Loucy (cell line): Measurements from ENCODE around the gene ATOSA.

ENCODE experiments used
- H2AFZ ChIP-seq: fragments of 200-600 bp; sonication (generic); 2 replicates; pipeline ENCODE4 v1.6.0; 2016; ENCODE audit warnings: antibody characterized with exemption, mild to moderate bottlenecking, low read length, moderate library complexity
- H3F3A ChIP-seq: fragments of 200-600 bp; 2 replicates; pipeline ENCODE4 v1.6.0; 2016; ENCODE audit warnings: antibody characterized with exemption, low read depth, mild to moderate bottlenecking
- H3K27me3 ChIP-seq: fragments of 200-600 bp; sonication (generic); 2 replicates; pipeline ENCODE4 v1.6.1; 2014; ENCODE audit warnings: low read length, mild to moderate bottlenecking; ENCODE audit not compliant: insufficient read depth, poor library complexity, severe bottlenecking
- H3K36me3 ChIP-seq: fragments of 200-600 bp; sonication (generic); 2 replicates; pipeline ENCODE4 v1.6.1; 2016; ENCODE audit warnings: low read length; ENCODE audit not compliant: insufficient read depth
- H3K4me1 ChIP-seq: fragments of 200-600 bp; sonication (generic); 2 replicates; pipeline ENCODE4 v1.5.1; 2014; ENCODE audit warnings: low read length, mild to moderate bottlenecking; ENCODE audit not compliant: insufficient read depth, poor library complexity, severe bottlenecking
- H3K4me2 ChIP-seq: fragments of 200-600 bp; sonication (generic); 2 replicates; pipeline ENCODE4 v1.6.0; 2014; ENCODE audit warnings: antibody characterized with exemption, low read length, low read depth, mild to moderate bottlenecking; ENCODE audit not compliant: poor library complexity, severe bottlenecking
- H3K4me3 ChIP-seq: fragments of 200-600 bp; sonication (generic); 2 replicates; pipeline ENCODE4 v1.5.1; 2014; ENCODE audit warnings: low read length, mild to moderate bottlenecking, mixed read lengths; ENCODE audit not compliant: poor library complexity, severe bottlenecking
- H3K79me2 ChIP-seq: fragments of 200-600 bp; sonication (generic); 2 replicates; pipeline ENCODE4 v1.6.1; 2014; ENCODE audit warnings: low read length; ENCODE audit not compliant: insufficient read depth
- H3K9ac ChIP-seq: fragments of 200-600 bp; sonication (generic); 2 replicates; pipeline ENCODE4 v1.6.0; 2014; ENCODE audit warnings: mild to moderate bottlenecking, low read depth, low read length, moderate library complexity; ENCODE audit not compliant: poor library complexity, severe bottlenecking
- H3K9me2 ChIP-seq: fragments of 200-600 bp; sonication (generic); replicated peaks from 2 replicates; pipeline ENCODE4 v1.6.1; 2016; ENCODE audit warnings: low read depth, low read length, mixed read lengths
- H3K9me3 ChIP-seq: fragments of 200-600 bp; sonication (generic); 2 replicates; pipeline ENCODE4 v1.6.1; 2014; ENCODE audit warnings: mild to moderate bottlenecking, antibody characterized with exemption, low read length, low read depth; ENCODE audit not compliant: insufficient read depth
- H4K20me1 ChIP-seq: fragments of 200-600 bp; sonication (generic); 2 replicates; pipeline ENCODE4 v1.6.0; 2014; ENCODE audit warnings: antibody characterized with exemption, low read length, mild to moderate bottlenecking; ENCODE audit not compliant: insufficient read depth, poor library complexity, severe bottlenecking
- EZH2phosphoT487 ChIP-seq: fragments of 200-600 bp; IDR thresholded peaks from 2 replicates; pipeline ENCODE4 v1.6.1; 2018; ENCODE audit warnings: antibody characterized with exemption, mild to moderate bottlenecking, moderate library complexity, borderline replicate concordance
- TF ChIP-seq, protein P1 (sequence below): fragments of 200-600 bp; sonication (generic); conservative IDR thresholded peaks from 2 replicates; pipeline ENCODE4 v1.5.1; 2014; ENCODE audit warnings: mild to moderate bottlenecking, antibody characterized with exemption, low read length

Gene ATOSA

GRCh38 chr15:52726195-52726594, 47.0 kb upstream of the ATOSA start:
- Histone ChIP-seq H3K36me3 (no peaks in the 10 kb centered on the region), H4K20me1 (no peaks in the 10 kb centered on the region), H3K27me3 (no peaks in the 10 kb centered on the region), H3K4me3 (no peak overlapping the region), H3K9ac (no peak overlapping the region), H3K9me3 (no peaks in the 10 kb centered on the region), H3K4me2 (no peak overlapping the region), H3K79me2 (no peaks in the 10 kb centered on the region), H2AFZ (no peak overlapping the region), H3K4me1 (peaks cover 8% of the 10 kb centered on the region), H3K9me2 (no peaks in the 10 kb centered on the region), H3F3A (no peaks in the 10 kb centered on the region)
- TF ChIP-seq, protein P1, sequence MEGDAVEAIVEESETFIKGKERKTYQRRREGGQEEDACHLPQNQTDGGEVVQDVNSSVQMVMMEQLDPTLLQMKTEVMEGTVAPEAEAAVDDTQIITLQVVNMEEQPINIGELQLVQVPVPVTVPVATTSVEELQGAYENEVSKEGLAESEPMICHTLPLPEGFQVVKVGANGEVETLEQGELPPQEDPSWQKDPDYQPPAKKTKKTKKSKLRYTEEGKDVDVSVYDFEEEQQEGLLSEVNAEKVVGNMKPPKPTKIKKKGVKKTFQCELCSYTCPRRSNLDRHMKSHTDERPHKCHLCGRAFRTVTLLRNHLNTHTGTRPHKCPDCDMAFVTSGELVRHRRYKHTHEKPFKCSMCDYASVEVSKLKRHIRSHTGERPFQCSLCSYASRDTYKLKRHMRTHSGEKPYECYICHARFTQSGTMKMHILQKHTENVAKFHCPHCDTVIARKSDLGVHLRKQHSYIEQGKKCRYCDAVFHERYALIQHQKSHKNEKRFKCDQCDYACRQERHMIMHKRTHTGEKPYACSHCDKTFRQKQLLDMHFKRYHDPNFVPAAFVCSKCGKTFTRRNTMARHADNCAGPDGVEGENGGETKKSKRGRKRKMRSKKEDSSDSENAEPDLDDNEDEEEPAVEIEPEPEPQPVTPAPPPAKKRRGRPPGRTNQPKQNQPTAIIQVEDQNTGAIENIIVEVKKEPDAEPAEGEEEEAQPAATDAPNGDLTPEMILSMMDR, result no peak

- Histone ChIP-seq H4K20me1 (no peaks in the 10 kb centered on the region), H3K4me2 (no peak overlapping the region), H3K4me3 (no peak overlapping the region), H3K9me3 (no peaks in the 10 kb centered on the region), H3K9ac (no peak overlapping the region), H2AFZ (no peak overlapping the region), H3K4me1 (no peaks in the 10 kb centered on the region), H3F3A (no peaks in the 10 kb centered on the region), H3K36me3 (no peaks in the 10 kb centered on the region), H3K79me2 (no peaks in the 10 kb centered on the region), H3K27me3 (no peaks in the 10 kb centered on the region), H3K9me2 (no peaks in the 10 kb centered on the region)
- TF ChIP-seq, protein P1, result no peak
- no peak for TF ChIP-seq EZH2phosphoT487
Measured at GRCh38 chr15:52718551-52718950, 39.4 kb upstream of the ATOSA start.

- H3K36me3 ChIP-seq, result no peaks in the 10 kb centered on the region
- TF ChIP-seq, protein P1, result no peak
- no peaks in the 10 kb centered on the region for H3F3A ChIP-seq
- no peaks in the 10 kb centered on the region for H4K20me1 ChIP-seq
- H3K79me2 ChIP-seq, result no peaks in the 10 kb centered on the region
- H3K9ac ChIP-seq, result no peak overlapping the region
- no peak overlapping the region for H3K4me2 ChIP-seq
- H3K9me2 ChIP-seq, result no peaks in the 10 kb centered on the region
- H3K9me3 ChIP-seq, result no peaks in the 10 kb centered on the region
- H2AFZ ChIP-seq, result no peak overlapping the region
- H3K27me3 ChIP-seq, result no peaks in the 10 kb centered on the region
- H3K4me3 ChIP-seq, result no peak overlapping the region
- H3K4me1 ChIP-seq, result no peaks in the 10 kb centered on the region
Measured at GRCh38 chr15:52717924-52718323, 38.7 kb upstream of the ATOSA start.
